Thoracic aorta (tissue), 2 donors: ENCODE results near the gene RNF183. TPM values are rescaled to one million over a fixed set of nuclear protein-coding genes. Genes with fewer than 3 reads are reported as not detected.
"Not testable (repeated sequence)": the region's sequence is repeated elsewhere in the genome, so short reads cannot be mapped to it uniquely, and the experiment has no call there.

Experiments used
- ATAC-seq: fragments of 150-250 bp; one replicate; pipeline ENCODE4 v1.8.0; 2017; ENCODE audit warnings: low read depth; ENCODE audit not compliant: insufficient number of reproducible peaks, low FRiP score
- DNase-seq: peaks from one replicate; pipeline ENCODE4 v3.0.0-alpha.2; 2020; ENCODE audit warnings: low spot score
- H3K27ac ChIP-seq, 2 donors: fragments of 200-600 bp; sonication (generic); 1 replicate in 1 of 2; 2 replicates in 1 of 2; pipeline ENCODE4 v1.5.1; 2016; ENCODE audit warnings: mild to moderate bottlenecking in 2 of 2, moderate library complexity in 2 of 2
- H3K27me3 ChIP-seq: fragments of 200-600 bp; sonication (generic); replicated peaks from 2 replicates; pipeline ENCODE4 v1.6.0; 2016; ENCODE audit warnings: mild to moderate bottlenecking; ENCODE audit not compliant: insufficient read depth
- H3K36me3 ChIP-seq: fragments of 200-600 bp; sonication (generic); one replicate; pipeline ENCODE4 v1.5.1; 2016
- H3K4me1 ChIP-seq, 2 donors: fragments of 200-600 bp; sonication (generic); 1 replicate in 1 of 2; 2 replicates in 1 of 2; pipeline versions ENCODE4 v1.5.1 to v1.6.0; 2016; ENCODE audit warnings: low read depth in 2 of 2, mild to moderate bottlenecking in 1 of 2; ENCODE audit not compliant: control insufficient read depth in 1 of 2
- H3K4me3 ChIP-seq: fragments of 200-600 bp; sonication (generic); 2 replicates; pipeline ENCODE4 v1.5.1; 2016; ENCODE audit warnings: mild to moderate bottlenecking
- H3K9me3 ChIP-seq: fragments of 200-600 bp; sonication (generic); 2 replicates; pipeline ENCODE4 v1.5.1; 2016
- total RNA-seq, 2 donors: library from RNA; depleted of rRNA; stranded (reverse); fragments of >200 nt; gene quantifications; one replicate each; pipeline versions ENCODE4 v1.1.0 to v1.2.3, GENCODE V29; 2016
- TF ChIP-seq, protein P1 (sequence below): fragments of 200-600 bp; sonication (generic); IDR thresholded peaks from one replicate; pipeline ENCODE4 v1.5.1; 2019; ENCODE audit warnings: antibody characterized with exemption

Gene RNF183
- total RNA-seq, 2 donors from 2014 or later: not detected

DNA sequence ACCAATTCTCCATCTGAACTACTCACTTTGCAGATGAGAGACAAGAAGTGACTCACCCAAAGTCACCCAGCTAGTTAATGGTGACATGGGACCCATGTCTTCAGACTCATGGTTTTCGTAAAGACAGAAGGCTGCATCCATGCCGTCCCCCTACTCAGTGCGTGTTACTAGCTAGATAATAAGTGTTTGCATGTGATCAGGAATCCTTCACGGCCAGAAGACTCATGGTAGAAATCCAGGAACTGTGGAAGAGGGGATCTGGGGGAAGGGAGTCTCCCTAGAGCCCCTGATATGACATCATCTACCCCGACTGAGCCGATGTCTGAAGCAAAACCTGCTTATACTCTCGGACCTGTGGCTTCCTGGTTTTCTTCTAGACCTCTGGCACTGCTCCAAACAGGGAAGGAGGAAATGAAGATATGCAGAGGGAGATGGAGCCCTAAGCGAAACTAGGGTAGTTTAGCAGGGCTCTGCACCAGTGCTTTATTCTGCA lies 3.3 kb downstream of the RNF183 start:
- no peak overlapping the region for H3K27ac ChIP-seq
- no peaks in the 10 kb centered on the region for H3K4me1 ChIP-seq
- TF ChIP-seq, protein P1, sequence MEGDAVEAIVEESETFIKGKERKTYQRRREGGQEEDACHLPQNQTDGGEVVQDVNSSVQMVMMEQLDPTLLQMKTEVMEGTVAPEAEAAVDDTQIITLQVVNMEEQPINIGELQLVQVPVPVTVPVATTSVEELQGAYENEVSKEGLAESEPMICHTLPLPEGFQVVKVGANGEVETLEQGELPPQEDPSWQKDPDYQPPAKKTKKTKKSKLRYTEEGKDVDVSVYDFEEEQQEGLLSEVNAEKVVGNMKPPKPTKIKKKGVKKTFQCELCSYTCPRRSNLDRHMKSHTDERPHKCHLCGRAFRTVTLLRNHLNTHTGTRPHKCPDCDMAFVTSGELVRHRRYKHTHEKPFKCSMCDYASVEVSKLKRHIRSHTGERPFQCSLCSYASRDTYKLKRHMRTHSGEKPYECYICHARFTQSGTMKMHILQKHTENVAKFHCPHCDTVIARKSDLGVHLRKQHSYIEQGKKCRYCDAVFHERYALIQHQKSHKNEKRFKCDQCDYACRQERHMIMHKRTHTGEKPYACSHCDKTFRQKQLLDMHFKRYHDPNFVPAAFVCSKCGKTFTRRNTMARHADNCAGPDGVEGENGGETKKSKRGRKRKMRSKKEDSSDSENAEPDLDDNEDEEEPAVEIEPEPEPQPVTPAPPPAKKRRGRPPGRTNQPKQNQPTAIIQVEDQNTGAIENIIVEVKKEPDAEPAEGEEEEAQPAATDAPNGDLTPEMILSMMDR: no peak
- DNase-seq (no peak), ATAC-seq (no peak)
- H3K27me3 ChIP-seq: no peaks in the 10 kb centered on the region
- no peaks in the 10 kb centered on the region for H3K36me3 ChIP-seq
- H3K4me3 ChIP-seq: no peak overlapping the region
- H3K9me3 ChIP-seq: no peaks in the 10 kb centered on the region

DNA sequence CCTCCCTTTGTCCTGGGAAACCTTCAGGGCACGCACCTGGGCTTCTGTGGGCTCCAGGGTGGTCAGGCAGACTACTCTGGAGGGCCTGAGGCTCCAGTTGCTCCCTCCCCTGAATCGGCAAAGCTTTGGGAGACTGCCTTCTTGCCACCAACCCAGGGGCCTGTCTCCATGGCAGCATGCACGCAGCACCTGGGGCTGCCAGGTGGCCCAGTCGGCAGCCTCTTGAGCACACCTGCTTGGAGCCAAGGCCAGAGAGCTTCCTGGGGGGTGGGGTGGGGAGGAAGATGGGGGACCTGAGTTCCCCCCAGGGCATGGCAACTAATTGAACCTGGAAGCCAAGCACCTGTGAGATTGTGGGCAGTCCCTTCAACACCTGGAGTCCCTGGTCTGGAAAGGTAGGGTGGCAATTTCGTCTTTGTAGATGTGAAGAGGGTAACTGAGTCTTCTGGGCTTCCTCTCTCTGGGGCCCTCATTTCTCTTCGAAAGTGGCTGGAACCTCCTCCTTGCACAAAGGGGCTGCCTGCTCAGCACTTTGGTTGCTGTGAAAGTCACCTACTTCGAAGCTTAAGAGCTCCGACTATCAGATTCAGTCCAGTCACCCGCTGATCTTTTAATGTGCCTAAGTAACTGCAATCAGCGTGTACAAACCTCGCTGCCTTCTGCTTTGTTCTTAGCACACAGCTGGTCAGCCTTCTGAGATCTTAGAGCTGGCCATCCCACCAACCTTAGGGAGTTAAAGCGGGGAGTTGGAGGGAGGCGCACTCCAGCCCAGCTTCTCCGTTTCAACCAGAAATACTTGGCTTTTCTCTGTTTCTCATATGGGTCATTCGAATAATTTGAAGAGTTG lies 4.0 kb downstream of the RNF183 start:
- Histone ChIP-seq H3K4me3 (no peak overlapping the region), H3K4me1 (no peaks in the 10 kb centered on the region), H3K9me3 (no peaks in the 10 kb centered on the region), H3K36me3 (no peaks in the 10 kb centered on the region), H3K27me3 (no peaks in the 10 kb centered on the region), H3K27ac (no peak overlapping the region)
- DNase-seq (no peak), ATAC-seq (no peak)
- TF ChIP-seq, protein P1: no peak

DNA sequence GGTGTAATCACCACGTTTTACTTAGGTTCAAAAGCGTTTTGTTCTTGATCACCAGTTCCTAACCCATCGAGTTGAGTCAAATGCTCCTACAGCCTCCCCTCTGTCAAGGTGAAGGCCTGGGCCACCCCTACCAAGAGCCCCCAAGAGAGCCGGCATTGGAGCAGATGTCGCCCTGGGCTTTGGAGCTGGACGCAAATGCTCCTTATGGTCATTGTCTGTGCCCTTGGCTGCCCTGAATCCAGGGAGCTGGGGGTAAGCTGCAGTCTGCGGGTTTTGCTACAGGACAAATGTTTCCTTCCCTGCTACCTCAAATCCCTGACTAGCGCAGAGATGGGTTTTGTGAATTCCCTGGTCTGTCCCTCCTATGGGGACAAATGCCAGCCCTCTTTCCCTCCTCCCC lies 4.9 kb downstream of the RNF183 start:
- DNase-seq (no peak), ATAC-seq (no peak)
- H3K9me3 ChIP-seq: no peaks in the 10 kb centered on the region
- no peaks in the 10 kb centered on the region for H3K4me1 ChIP-seq
- no peak overlapping the region for H3K27ac ChIP-seq
- no peaks in the 10 kb centered on the region for H3K36me3 ChIP-seq
- TF ChIP-seq, protein P1: no peak
- no peak overlapping the region for H3K4me3 ChIP-seq
- no peaks in the 10 kb centered on the region for H3K27me3 ChIP-seq

DNA sequence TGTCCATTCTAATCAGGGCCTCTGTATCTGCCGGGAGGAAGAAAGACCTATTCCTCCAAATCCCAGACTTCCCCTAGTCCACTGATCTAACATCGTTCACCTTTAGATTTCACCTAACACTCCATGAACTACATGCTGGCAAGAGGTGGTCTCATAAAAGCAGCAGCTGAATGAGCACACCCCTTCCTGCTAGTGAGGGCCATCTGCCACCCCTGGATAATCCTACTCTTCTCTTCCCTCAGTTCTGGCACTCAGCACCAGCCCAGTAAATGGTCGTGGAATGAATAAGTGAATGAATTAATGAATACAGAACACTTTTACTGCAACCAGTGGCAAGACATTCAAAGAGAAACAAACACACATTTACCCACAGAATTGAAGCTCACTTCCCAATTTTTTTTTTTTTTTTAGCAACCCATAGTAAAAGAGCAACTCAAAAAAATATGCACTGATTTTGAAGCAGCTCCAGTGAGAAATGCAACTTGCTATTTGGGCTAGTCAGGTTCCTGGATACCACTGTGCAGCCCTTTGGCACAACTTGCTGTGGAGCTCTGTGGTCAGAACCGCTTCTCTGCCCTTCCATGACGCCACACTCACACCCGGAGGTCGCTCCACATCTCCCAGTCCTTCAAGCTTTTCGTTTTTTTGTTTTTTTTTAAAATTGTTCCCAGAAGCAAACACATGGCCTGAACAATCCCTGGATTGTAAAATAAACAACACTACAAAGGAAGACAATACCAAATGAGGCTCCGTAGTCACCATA lies 6.2 kb downstream of the RNF183 start:
- H3K4me1 ChIP-seq: no peaks in the 10 kb centered on the region
- H3K27ac ChIP-seq: no peak overlapping the region
- peaks cover 6% of the 10 kb centered on the region for H3K36me3 ChIP-seq
- DNase-seq (no peak), ATAC-seq (no peak)
- H3K4me3 ChIP-seq: no peak overlapping the region
- TF ChIP-seq, protein P1: no peak
- no peaks in the 10 kb centered on the region for H3K9me3 ChIP-seq
- H3K27me3 ChIP-seq: no peaks in the 10 kb centered on the region

DNA sequence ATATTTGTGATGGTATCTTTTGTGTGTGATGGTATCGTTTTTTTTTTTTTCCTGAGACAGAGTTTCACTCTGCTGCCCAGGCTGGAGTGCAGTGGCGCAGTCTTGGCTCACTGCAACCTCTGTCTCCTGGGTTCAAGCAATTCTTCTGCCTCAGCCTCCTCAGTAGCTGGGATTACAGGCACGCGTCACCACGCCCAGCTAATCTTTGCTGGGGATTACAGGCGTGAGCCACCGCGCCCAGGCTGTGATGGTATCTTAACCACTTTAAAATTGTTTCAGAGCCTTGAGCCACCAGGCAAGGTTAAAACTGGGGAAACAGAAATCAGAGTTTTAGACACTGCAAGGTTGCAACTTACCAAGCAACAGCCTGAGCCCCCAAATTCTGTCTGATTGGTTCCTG lies 6.9 kb downstream of the RNF183 start:
- H3K9me3 ChIP-seq: not testable (repeated sequence)

More for the DNA sequence above, 6.9 kb downstream of the RNF183 start:
- not testable (repeated sequence) for H3K27ac ChIP-seq, ATAC-seq, H3K4me3 ChIP-seq, H3K27me3 ChIP-seq, DNase-seq, H3K4me1 ChIP-seq
- H3K36me3 ChIP-seq: peaks cover 14% of the 10 kb centered on the region
